Lower lobe of right lung (tissue), 2 donors: ENCODE data around the gene PEX10. TPM values are rescaled to one million over a fixed set of nuclear protein-coding genes. Genes with fewer than 3 reads are reported as not detected.

Experiments used
- ATAC-seq, 2 donors: fragments of 200-7000 bp; cut with Tn5 transposase; one replicate each; pipeline ENCODE4 v1.9.1; 2020 to 2022; ENCODE audit warnings: mild to moderate bottlenecking in 2 of 2, moderate library complexity in 2 of 2
- DNase-seq: peaks from one replicate; pipeline ENCODE4 v3.0.0-alpha.2; 2020
- H3K27ac ChIP-seq: fragments of 200-600 bp; one replicate; pipeline ENCODE4 v1.8.0; 2022
- H3K27me3 ChIP-seq: fragments of 200-600 bp; one replicate; pipeline ENCODE4 v1.8.0; 2022; ENCODE audit warnings: low read depth
- H3K36me3 ChIP-seq: fragments of 200-600 bp; one replicate; pipeline ENCODE4 v1.8.0; 2022; ENCODE audit warnings: mild to moderate bottlenecking
- H3K4me1 ChIP-seq: fragments of 200-600 bp; one replicate; pipeline ENCODE4 v1.8.0; 2022
- H3K4me3 ChIP-seq: fragments of 200-600 bp; one replicate; pipeline ENCODE4 v1.8.0; 2022; ENCODE audit warnings: mild to moderate bottlenecking
- H3K9me3 ChIP-seq: fragments of 200-600 bp; one replicate; pipeline ENCODE4 v1.8.0; 2022
- intact Hi-C: fragments of 100-400 bp; cut with DNase I; formaldehyde crosslinking; loops from one replicate; pipeline ENCODE4 v1.11.0; 2022
- total RNA-seq: library from RNA; stranded (reverse); fragmentation: NEBNext Ultra II Directional; extraction: Animal tissue kit (Norgen Biotek cat#: 25700); gene quantifications from one replicate; pipeline ENCODE4 v1.2.1, GENCODE V29; 2021
- TF ChIP-seq, protein P1 (sequence below): fragments of 200-600 bp; IDR thresholded peaks from one replicate; pipeline ENCODE4 v1.8.0; 2022; ENCODE audit warnings: antibody characterized with exemption, mild to moderate bottlenecking
- donor health status: DM: no; HTN: yes; CAD: no; lungs with severe emphysema.

Gene PEX10
- total RNA-seq, 1 donor from 2014 or later, result 12.4 TPM

- Histone ChIP-seq H3K27ac (no peak overlapping the region), H3K36me3 (no peaks in the 10 kb centered on the region), H3K4me1 (no peaks in the 10 kb centered on the region), H3K4me3 (no peak overlapping the region), H3K27me3 (peaks cover 32% of the 10 kb centered on the region), H3K9me3 (no peaks in the 10 kb centered on the region)
- ATAC-seq (no peak), DNase-seq (no peak)
- intact Hi-C loops, result no loop called here
- TF ChIP-seq, protein P1, sequence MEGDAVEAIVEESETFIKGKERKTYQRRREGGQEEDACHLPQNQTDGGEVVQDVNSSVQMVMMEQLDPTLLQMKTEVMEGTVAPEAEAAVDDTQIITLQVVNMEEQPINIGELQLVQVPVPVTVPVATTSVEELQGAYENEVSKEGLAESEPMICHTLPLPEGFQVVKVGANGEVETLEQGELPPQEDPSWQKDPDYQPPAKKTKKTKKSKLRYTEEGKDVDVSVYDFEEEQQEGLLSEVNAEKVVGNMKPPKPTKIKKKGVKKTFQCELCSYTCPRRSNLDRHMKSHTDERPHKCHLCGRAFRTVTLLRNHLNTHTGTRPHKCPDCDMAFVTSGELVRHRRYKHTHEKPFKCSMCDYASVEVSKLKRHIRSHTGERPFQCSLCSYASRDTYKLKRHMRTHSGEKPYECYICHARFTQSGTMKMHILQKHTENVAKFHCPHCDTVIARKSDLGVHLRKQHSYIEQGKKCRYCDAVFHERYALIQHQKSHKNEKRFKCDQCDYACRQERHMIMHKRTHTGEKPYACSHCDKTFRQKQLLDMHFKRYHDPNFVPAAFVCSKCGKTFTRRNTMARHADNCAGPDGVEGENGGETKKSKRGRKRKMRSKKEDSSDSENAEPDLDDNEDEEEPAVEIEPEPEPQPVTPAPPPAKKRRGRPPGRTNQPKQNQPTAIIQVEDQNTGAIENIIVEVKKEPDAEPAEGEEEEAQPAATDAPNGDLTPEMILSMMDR, result no peak
Measured at GRCh38 chr1:2437617-2438016, 25.3 kb upstream of the PEX10 start.

GRCh38 chr1:2436876-2437275, 24.5 kb upstream of the PEX10 start:
- Histone ChIP-seq H3K27ac (no peak overlapping the region), H3K27me3 (peaks cover 29% of the 10 kb centered on the region), H3K4me3 (no peak overlapping the region), H3K9me3 (no peaks in the 10 kb centered on the region), H3K36me3 (no peaks in the 10 kb centered on the region), H3K4me1 (no peaks in the 10 kb centered on the region)
- ATAC-seq, result no peak
- no peak for DNase-seq
- intact Hi-C loops, result no loop called here
- TF ChIP-seq, protein P1, result no peak

GRCh38 chr1:2435746-2436355, 23.5 kb upstream of the PEX10 start:
- ATAC-seq (no peak), DNase-seq (no peak)
- Histone ChIP-seq H3K36me3 (no peaks in the 10 kb centered on the region), H3K4me1 (no peaks in the 10 kb centered on the region), H3K9me3 (no peaks in the 10 kb centered on the region), H3K27ac (no peak overlapping the region), H3K27me3 (peaks cover 34% of the 10 kb centered on the region), H3K4me3 (no peak overlapping the region)
- intact Hi-C loops, result no loop called here
- TF ChIP-seq, protein P1, result no peak

GRCh38 chr1:2435091-2435490, 22.7 kb upstream of the PEX10 start:
- ATAC-seq, result no peak
- Histone ChIP-seq H3K27ac (no peak overlapping the region), H3K9me3 (peaks cover under 1% of the 10 kb centered on the region), H3K27me3 (peaks cover 36% of the 10 kb centered on the region), H3K4me3 (no peak overlapping the region), H3K4me1 (no peaks in the 10 kb centered on the region), H3K36me3 (no peaks in the 10 kb centered on the region)
- no peak for DNase-seq
- TF ChIP-seq, protein P1, result no peak
- intact Hi-C loops, result no loop called here

- peaks cover 5% of the 10 kb centered on the region for H3K9me3 ChIP-seq
- H3K4me3 ChIP-seq, result no peak overlapping the region
- ATAC-seq (no peak), DNase-seq (no peak)
- H3K4me1 ChIP-seq, result no peaks in the 10 kb centered on the region
- H3K27ac ChIP-seq, result no peak overlapping the region
- TF ChIP-seq, protein P1, result no peak
- no peaks in the 10 kb centered on the region for H3K36me3 ChIP-seq
- peaks cover 40% of the 10 kb centered on the region for H3K27me3 ChIP-seq
- intact Hi-C loops, result no loop called here
Measured at GRCh38 chr1:2433936-2434655, 21.7 kb upstream of the PEX10 start.
